ENCODE results near the gene C2CD2.

Gene C2CD2

DNA sequence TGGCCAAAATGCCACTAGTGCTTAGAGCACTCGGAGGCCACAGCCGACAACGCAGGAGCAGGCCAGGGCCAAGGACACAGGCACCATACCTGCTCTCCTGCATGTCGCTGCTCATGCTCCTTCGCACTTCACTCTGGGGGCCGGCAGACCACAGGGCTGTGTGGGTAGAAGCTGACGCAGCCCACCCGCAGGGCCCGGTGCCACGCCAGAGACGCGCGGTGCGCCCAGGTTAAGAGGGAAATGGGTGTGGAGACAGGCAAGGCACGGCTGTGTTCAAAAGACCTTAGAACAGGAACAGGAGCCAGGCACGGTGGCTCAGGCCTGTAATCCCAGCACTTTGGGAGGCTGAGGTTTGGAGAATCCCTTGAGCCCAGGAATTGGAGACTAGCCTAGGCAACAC is 61.1 kb downstream of the C2CD2 start:
- Histone ChIP-seq H3K27me3 (ENCODE audit: insufficient read depth, low read length, poor library complexity, severe bottlenecking) (no peaks in the 10 kb centered on the region), H4K20me1 (ENCODE audit: insufficient read depth, low read length, poor library complexity, severe bottlenecking) (no peaks in the 10 kb centered on the region), H3F3A (ENCODE audit: low read depth) (peaks cover 11% of the 10 kb centered on the region; the same call in 1 of the 2 replicates), H3K4me3 (ENCODE audit: low read length, poor library complexity, severe bottlenecking) (no peak overlapping the region), H3K9me3 (ENCODE audit: insufficient read depth, low read depth, low read length) (no peaks in the 10 kb centered on the region), H3K79me2 (ENCODE audit: insufficient read depth, low read length) (peaks cover 67% of the 10 kb centered on the region), H3K9me2 (replicated peaks; ENCODE audit: low read depth, low read length) (no peaks in the 10 kb centered on the region), H3K36me3 (ENCODE audit: insufficient read depth, low read length) (peaks cover 15% of the 10 kb centered on the region; the same call in 1 of the 2 replicates), H3K9ac (ENCODE audit: low read depth, low read length, poor library complexity, severe bottlenecking) (no peak overlapping the region), H2AFZ (ENCODE audit: low read length) (no peak overlapping the region), H3K4me2 (ENCODE audit: low read depth, low read length, poor library complexity, severe bottlenecking) (no peak overlapping the region), H3K4me1 (ENCODE audit: insufficient read depth, low read length, poor library complexity, severe bottlenecking) (peaks cover 60% of the 10 kb centered on the region)
- TF ChIP-seq, protein P1, sequence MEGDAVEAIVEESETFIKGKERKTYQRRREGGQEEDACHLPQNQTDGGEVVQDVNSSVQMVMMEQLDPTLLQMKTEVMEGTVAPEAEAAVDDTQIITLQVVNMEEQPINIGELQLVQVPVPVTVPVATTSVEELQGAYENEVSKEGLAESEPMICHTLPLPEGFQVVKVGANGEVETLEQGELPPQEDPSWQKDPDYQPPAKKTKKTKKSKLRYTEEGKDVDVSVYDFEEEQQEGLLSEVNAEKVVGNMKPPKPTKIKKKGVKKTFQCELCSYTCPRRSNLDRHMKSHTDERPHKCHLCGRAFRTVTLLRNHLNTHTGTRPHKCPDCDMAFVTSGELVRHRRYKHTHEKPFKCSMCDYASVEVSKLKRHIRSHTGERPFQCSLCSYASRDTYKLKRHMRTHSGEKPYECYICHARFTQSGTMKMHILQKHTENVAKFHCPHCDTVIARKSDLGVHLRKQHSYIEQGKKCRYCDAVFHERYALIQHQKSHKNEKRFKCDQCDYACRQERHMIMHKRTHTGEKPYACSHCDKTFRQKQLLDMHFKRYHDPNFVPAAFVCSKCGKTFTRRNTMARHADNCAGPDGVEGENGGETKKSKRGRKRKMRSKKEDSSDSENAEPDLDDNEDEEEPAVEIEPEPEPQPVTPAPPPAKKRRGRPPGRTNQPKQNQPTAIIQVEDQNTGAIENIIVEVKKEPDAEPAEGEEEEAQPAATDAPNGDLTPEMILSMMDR (conservative IDR thresholded peaks at IDR 0.05; ENCODE audit: low read length), result no peak
- no peak for TF ChIP-seq EZH2phosphoT487 (IDR thresholded peaks at IDR 0.05; ENCODE audit: borderline replicate concordance)

DNA sequence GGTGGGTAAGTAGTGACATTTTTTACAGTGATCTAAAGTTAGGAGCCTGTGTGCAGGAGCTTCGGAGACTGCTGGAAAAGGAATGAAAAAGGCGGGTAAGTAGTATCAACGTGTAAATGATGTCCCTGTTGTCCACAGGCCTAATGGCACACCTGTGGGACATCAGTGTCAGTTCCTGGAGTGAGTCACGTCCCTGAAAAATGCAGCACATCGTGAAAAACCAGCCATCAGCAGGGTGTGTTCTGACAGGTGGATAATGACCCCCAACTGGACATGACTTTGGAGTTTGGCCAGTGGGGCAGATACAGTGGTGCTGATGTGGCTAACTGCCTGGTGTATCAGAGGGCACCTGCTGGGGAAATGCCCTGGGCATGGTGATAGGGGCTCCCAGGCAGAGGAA is 62.7 kb downstream of the C2CD2 start:
- H3K27me3 ChIP-seq (ENCODE audit: insufficient read depth, low read length, poor library complexity, severe bottlenecking), result no peaks in the 10 kb centered on the region
- H3K4me3 ChIP-seq (ENCODE audit: low read length, poor library complexity, severe bottlenecking), result no peak overlapping the region
- peak overlapping the region; percentile 10 for H3K4me2 ChIP-seq (ENCODE audit: low read depth, low read length, poor library complexity, severe bottlenecking)
- H3F3A ChIP-seq (ENCODE audit: low read depth), result peaks cover 9% of the 10 kb centered on the region; the same call in 1 of the 2 replicates
- H3K9ac ChIP-seq (ENCODE audit: low read depth, low read length, poor library complexity, severe bottlenecking), result peak overlapping the region; percentile 18
- TF ChIP-seq, protein P1 (conservative IDR thresholded peaks at IDR 0.05; ENCODE audit: low read length), result no peak
- no peak for TF ChIP-seq EZH2phosphoT487 (IDR thresholded peaks at IDR 0.05; ENCODE audit: borderline replicate concordance)
- no peaks in the 10 kb centered on the region for H3K9me2 ChIP-seq (replicated peaks; ENCODE audit: low read depth, low read length)
- H3K9me3 ChIP-seq (ENCODE audit: insufficient read depth, low read depth, low read length), result no peaks in the 10 kb centered on the region
- H2AFZ ChIP-seq (ENCODE audit: low read length), result no peak overlapping the region
- H4K20me1 ChIP-seq (ENCODE audit: insufficient read depth, low read length, poor library complexity, severe bottlenecking), result no peaks in the 10 kb centered on the region
- H3K4me1 ChIP-seq (ENCODE audit: insufficient read depth, low read length, poor library complexity, severe bottlenecking), result peaks cover 52% of the 10 kb centered on the region
- H3K79me2 ChIP-seq (ENCODE audit: insufficient read depth, low read length), result peaks cover 51% of the 10 kb centered on the region; the same call in 1 of the 2 replicates
- peaks cover 16% of the 10 kb centered on the region; the same call in 1 of the 2 replicates for H3K36me3 ChIP-seq (ENCODE audit: insufficient read depth, low read length)

DNA sequence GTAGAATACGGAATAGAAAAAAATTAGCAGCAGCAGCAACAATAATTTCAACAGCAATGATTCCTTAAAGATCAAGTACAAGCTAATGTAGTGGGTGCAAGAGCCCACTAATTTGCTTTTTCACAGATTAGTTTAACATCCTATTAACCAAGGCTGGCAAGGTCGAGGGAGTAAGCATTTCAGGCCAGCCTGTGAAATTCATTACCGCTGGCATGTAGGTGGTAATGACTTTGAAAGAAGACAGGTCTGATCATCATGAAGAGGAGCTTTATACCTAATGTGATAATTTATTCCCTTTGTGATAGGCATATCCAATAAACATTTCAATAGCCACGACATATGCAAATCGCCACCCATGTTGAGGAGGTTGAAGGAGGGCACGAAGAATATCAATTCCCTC is 63.5 kb downstream of the C2CD2 start:
- H3K9me3 ChIP-seq (ENCODE audit: insufficient read depth, low read depth, low read length), result no peaks in the 10 kb centered on the region
- no peaks in the 10 kb centered on the region for H3K27me3 ChIP-seq (ENCODE audit: insufficient read depth, low read length, poor library complexity, severe bottlenecking)
- H3F3A ChIP-seq (ENCODE audit: low read depth), result peaks cover 3% of the 10 kb centered on the region; the same call in 1 of the 2 replicates
- no peak overlapping the region for H2AFZ ChIP-seq (ENCODE audit: low read length)
- H4K20me1 ChIP-seq (ENCODE audit: insufficient read depth, low read length, poor library complexity, severe bottlenecking), result no peaks in the 10 kb centered on the region
- H3K4me1 ChIP-seq (ENCODE audit: insufficient read depth, low read length, poor library complexity, severe bottlenecking), result peaks cover 53% of the 10 kb centered on the region
- H3K36me3 ChIP-seq (ENCODE audit: insufficient read depth, low read length), result peaks cover 16% of the 10 kb centered on the region; the same call in 1 of the 2 replicates
- TF ChIP-seq EZH2phosphoT487 (IDR thresholded peaks at IDR 0.05; ENCODE audit: borderline replicate concordance), result no peak
- TF ChIP-seq, protein P1 (conservative IDR thresholded peaks at IDR 0.05; ENCODE audit: low read length), result no peak
- peaks cover 49% of the 10 kb centered on the region; the same call in 1 of the 2 replicates for H3K79me2 ChIP-seq (ENCODE audit: insufficient read depth, low read length)
- H3K9ac ChIP-seq (ENCODE audit: low read depth, low read length, poor library complexity, severe bottlenecking), result peak overlapping the region; percentile 18
- no peaks in the 10 kb centered on the region for H3K9me2 ChIP-seq (replicated peaks; ENCODE audit: low read depth, low read length)
- no peak overlapping the region for H3K4me3 ChIP-seq (ENCODE audit: low read length, poor library complexity, severe bottlenecking)
- H3K4me2 ChIP-seq (ENCODE audit: low read depth, low read length, poor library complexity, severe bottlenecking), result no peak overlapping the region
